Activated CD8-positive, alpha-beta T cell treated with anti-CD3 and anti-CD28 coated beads for 36 hours (primary cell): ENCODE results near the gene CDH9. TPM values are rescaled to one million over a fixed set of nuclear protein-coding genes. Genes with fewer than 3 reads are reported as not detected.
"Not testable (repeated sequence)": the region's sequence is repeated elsewhere in the genome, so short reads cannot be mapped to it uniquely, and the experiment has no call there.

Experiments used
- ATAC-seq: fragments of 200-7000 bp; cut with Tn5 transposase; one replicate; pipeline ENCODE4 v1.10.0; 2021; ENCODE audit warnings: mild to moderate bottlenecking, moderate library complexity
- CTCF ChIA-PET: fragments of 350-600 bp; sonication (Branson Sonifier 250); formaldehyde crosslinking; loops from one replicate; lab custom pipeline; 2021; ENCODE audit warnings: antibody characterized with exemption; lab: Charles Lee
- POLR2A ChIA-PET: fragments of 350-600 bp; sonication (Branson Sonifier 250); formaldehyde crosslinking; loops from one replicate; lab custom pipeline; 2021; ENCODE audit warnings: antibody characterized with exemption; lab: Charles Lee
- DNase-seq: peaks from one replicate; pipeline ENCODE4 v3.0.0-alpha.2; 2020
- H3K27ac Mint-ChIP-seq: one replicate; pipeline ENCODE4 v1.8.0; 2021; ENCODE audit warnings: mild to moderate bottlenecking, mixed read lengths
- H3K27me3 Mint-ChIP-seq: one replicate; pipeline ENCODE4 v1.8.0; 2021; ENCODE audit warnings: mixed read lengths
- H3K36me3 Mint-ChIP-seq: one replicate; pipeline ENCODE4 v1.8.0; 2021; ENCODE audit warnings: low read depth, mixed read lengths
- H3K4me1 Mint-ChIP-seq: one replicate; pipeline ENCODE4 v1.8.0; 2021; ENCODE audit warnings: low read depth, mixed read lengths
- H3K4me3 Mint-ChIP-seq: one replicate; pipeline ENCODE4 v1.8.0; 2021; ENCODE audit warnings: mild to moderate bottlenecking, moderate library complexity, mixed read lengths
- H3K9me3 Mint-ChIP-seq: one replicate; pipeline ENCODE4 v1.8.0; 2021; ENCODE audit warnings: mixed read lengths
- CTCF ChIP-seq: fragments of 200-600 bp; IDR thresholded peaks from one replicate; pipeline ENCODE4 v1.8.0; 2022; ENCODE audit warnings: antibody characterized with exemption, mild to moderate bottlenecking
- intact Hi-C: fragments of 100-400 bp; cut with micrococcal nuclease; formaldehyde crosslinking; loops from one replicate; pipeline ENCODE4 v1.10.0; 2022
- total RNA-seq, 2 experiments: library from RNA; stranded (reverse); gene quantifications; one replicate each; pipeline ENCODE4 v1.2.3, GENCODE V29; 2021

CDH9 gene
- total RNA-seq, 2 experiments from 2014 or later, result not detected

GRCh38 chr5:26856238-26856637 lies 182.1 kb downstream of the CDH9 start:
- Mint-ChIP-seq H3K36me3 (no peaks in the 10 kb centered on the region), H3K4me3 (no peak overlapping the region), H3K27me3 (no peaks in the 10 kb centered on the region), H3K4me1 (no peaks in the 10 kb centered on the region), H3K9me3 (peaks cover 30% of the 10 kb centered on the region), H3K27ac (no peak overlapping the region)
- TF ChIP-seq CTCF, result no peak
- DNase-seq (no peak), ATAC-seq (no peak)
- intact Hi-C loops, result no loop called here
- ChIA-PET CTCF (no interaction called here), POLR2A (no interaction called here)

DNA sequence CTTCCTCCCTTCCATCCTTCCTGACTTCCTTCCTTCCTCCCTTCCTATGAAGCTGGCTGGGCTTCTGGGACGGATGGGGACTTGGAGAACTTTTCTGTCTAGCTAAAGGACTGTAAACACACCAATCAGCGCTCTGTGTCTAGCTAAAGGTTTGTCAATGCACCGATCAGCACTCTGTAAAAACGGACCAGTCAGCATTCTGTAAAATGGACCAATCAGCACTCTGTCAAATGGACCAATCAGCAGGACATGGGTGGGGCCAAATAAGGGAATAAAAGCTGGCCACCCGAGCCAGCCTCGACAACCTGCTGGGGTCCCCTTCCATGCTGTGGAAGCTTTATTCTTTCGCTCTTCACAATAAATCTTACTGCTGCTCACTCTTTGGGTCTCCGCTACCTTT lies 185.9 kb downstream of the CDH9 start:
- CTCF ChIA-PET, H3K36me3 Mint-ChIP-seq, H3K4me1 Mint-ChIP-seq, intact Hi-C loops, H3K4me3 Mint-ChIP-seq, POLR2A ChIA-PET, H3K27me3 Mint-ChIP-seq, ATAC-seq, DNase-seq, H3K27ac Mint-ChIP-seq: not testable (repeated sequence)
- H3K9me3 Mint-ChIP-seq, result peaks cover 24% of the 10 kb centered on the region

GRCh38 chr5:26847041-26847736 lies 191.2 kb downstream of the CDH9 start:
- ChIA-PET CTCF (no interaction called here), POLR2A (no interaction called here)
- DNase-seq (no peak), ATAC-seq (no peak)
- H3K4me3 Mint-ChIP-seq, result no peak overlapping the region
- no peaks in the 10 kb centered on the region for H3K27me3 Mint-ChIP-seq
- no peak for TF ChIP-seq CTCF
- H3K4me1 Mint-ChIP-seq, result no peaks in the 10 kb centered on the region
- no peaks in the 10 kb centered on the region for H3K36me3 Mint-ChIP-seq
- peaks cover 18% of the 10 kb centered on the region for H3K9me3 Mint-ChIP-seq
- H3K27ac Mint-ChIP-seq, result no peak overlapping the region
- intact Hi-C loops, result no loop called here

DNA sequence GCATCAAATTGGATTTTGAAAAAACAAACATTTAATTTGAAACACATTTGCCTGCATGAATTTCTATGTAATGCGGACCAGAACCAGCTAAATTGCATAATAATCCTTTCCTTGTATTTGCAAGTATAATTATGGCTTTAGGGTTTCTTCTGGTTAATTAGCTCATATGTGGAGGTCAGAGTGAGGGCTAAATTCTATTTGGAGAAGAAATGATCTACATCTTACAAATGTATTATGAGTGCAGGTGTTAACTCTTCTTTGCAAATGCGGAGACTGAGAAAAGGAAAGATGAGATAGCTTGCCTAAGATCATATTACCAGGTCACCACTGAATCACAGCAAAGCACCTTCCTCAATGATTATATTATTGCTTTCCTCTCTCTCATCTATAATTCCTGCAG lies 194.7 kb downstream of the CDH9 start:
- TF ChIP-seq CTCF, result no peak
- H3K36me3 Mint-ChIP-seq, result no peaks in the 10 kb centered on the region
- H3K27ac Mint-ChIP-seq, result no peak overlapping the region
- H3K27me3 Mint-ChIP-seq, result no peaks in the 10 kb centered on the region
- ChIA-PET POLR2A (no interaction called here), CTCF (no interaction called here)
- H3K4me3 Mint-ChIP-seq, result no peak overlapping the region
- H3K9me3 Mint-ChIP-seq, result peaks cover 16% of the 10 kb centered on the region
- ATAC-seq (no peak), DNase-seq (no peak)
- no peaks in the 10 kb centered on the region for H3K4me1 Mint-ChIP-seq
- intact Hi-C loops, result no loop called here

GRCh38 chr5:26833596-26833995 lies 204.8 kb downstream of the CDH9 start:
- Mint-ChIP-seq H3K27me3 (no peaks in the 10 kb centered on the region), H3K9me3 (peaks cover 9% of the 10 kb centered on the region), H3K36me3 (no peaks in the 10 kb centered on the region), H3K4me3 (no peak overlapping the region), H3K27ac (no peak overlapping the region), H3K4me1 (no peaks in the 10 kb centered on the region)
- intact Hi-C loops, result no loop called here
- no peak for TF ChIP-seq CTCF
- CTCF ChIA-PET, result no interaction called here
- POLR2A ChIA-PET, result no interaction called here
- no peak for DNase-seq
- ATAC-seq, result no peak
